HEK293 (cell line): Measurements from ENCODE around the gene KIF11.
"Not testable (repeated sequence)": the region's sequence is repeated elsewhere in the genome, so short reads cannot be mapped to it uniquely, and the experiment has no call there.

Experiments used
- TCF7L2 ChIP-seq: IDR thresholded peaks from 2 replicates; pipeline ENCODE4 v1.6.1; 2011; ENCODE audit warnings: low read depth, mild to moderate bottlenecking, inconsistent platforms, low read length, moderate library complexity, borderline replicate concordance
- ZBTB17 ChIP-seq: fragments of 450-650 bp; formaldehyde crosslinking; IDR thresholded peaks from 2 replicates; pipeline ENCODE4 v1.5.1; 2016; ENCODE audit warnings: missing biosample characterization, missing genetic modification characterization
- ZBTB48 ChIP-seq: fragments of 450-650 bp; formaldehyde crosslinking; IDR thresholded peaks from 2 replicates; pipeline ENCODE4 v1.5.1; 2016; ENCODE audit warnings: missing biosample characterization, missing genetic modification characterization
- TF ChIP-seq, protein P1 (sequence below): fragments of 450-650 bp; formaldehyde crosslinking; optimal IDR thresholded peaks from 2 replicates; pipeline ENCODE3; 2016; ENCODE audit warnings: missing biosample characterization, mild to moderate bottlenecking, missing genetic modification characterization
- TF ChIP-seq, protein P2 (sequence below): fragments of 450-650 bp; formaldehyde crosslinking; IDR thresholded peaks from 2 replicates; pipeline ENCODE4 v1.5.1; 2016; ENCODE audit warnings: missing biosample characterization, missing genetic modification characterization
- TF ChIP-seq, protein P3 (sequence below): fragments of 450-650 bp; formaldehyde crosslinking; IDR thresholded peaks from 2 replicates; pipeline ENCODE4 v1.5.1; 2016; ENCODE audit warnings: missing biosample characterization, missing genetic modification characterization

DNA sequence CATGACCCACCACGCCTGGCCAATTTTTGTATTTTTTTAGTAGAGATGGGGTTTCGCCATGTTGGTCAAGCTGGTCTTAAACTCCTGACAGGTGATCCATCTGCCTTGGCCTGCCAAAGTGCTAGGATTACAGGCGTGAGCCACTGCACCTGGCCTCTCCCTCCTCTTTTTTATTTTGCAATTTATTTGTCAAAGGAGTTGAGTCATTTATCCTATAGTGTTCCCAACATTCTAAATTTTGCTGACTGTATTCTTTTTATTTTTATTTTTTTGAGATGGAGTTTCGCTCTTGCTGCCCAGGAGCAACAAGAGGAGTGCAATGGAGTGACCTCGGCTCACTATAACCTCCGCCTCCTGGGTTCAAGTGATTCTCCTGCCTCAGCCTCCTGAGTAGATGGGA, 10.6 kb upstream of the KIF11 start:
- TF ChIP-seq ZBTB17 (tag by site-specific recombination); ZBTB48 (tag by site-specific recombination); TCF7L2: not testable (repeated sequence)
- TF ChIP-seq, protein P1, sequence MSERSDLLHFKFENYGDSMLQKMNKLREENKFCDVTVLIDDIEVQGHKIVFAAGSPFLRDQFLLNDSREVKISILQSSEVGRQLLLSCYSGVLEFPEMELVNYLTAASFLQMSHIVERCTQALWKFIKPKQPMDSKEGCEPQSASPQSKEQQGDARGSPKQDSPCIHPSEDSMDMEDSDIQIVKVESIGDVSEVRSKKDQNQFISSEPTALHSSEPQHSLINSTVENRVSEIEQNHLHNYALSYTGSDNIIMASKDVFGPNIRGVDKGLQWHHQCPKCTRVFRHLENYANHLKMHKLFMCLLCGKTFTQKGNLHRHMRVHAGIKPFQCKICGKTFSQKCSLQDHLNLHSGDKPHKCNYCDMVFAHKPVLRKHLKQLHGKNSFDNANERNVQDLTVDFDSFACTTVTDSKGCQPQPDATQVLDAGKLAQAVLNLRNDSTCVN (tag by site-specific recombination) = not testable (repeated sequence)
- TF ChIP-seq, protein P2, sequence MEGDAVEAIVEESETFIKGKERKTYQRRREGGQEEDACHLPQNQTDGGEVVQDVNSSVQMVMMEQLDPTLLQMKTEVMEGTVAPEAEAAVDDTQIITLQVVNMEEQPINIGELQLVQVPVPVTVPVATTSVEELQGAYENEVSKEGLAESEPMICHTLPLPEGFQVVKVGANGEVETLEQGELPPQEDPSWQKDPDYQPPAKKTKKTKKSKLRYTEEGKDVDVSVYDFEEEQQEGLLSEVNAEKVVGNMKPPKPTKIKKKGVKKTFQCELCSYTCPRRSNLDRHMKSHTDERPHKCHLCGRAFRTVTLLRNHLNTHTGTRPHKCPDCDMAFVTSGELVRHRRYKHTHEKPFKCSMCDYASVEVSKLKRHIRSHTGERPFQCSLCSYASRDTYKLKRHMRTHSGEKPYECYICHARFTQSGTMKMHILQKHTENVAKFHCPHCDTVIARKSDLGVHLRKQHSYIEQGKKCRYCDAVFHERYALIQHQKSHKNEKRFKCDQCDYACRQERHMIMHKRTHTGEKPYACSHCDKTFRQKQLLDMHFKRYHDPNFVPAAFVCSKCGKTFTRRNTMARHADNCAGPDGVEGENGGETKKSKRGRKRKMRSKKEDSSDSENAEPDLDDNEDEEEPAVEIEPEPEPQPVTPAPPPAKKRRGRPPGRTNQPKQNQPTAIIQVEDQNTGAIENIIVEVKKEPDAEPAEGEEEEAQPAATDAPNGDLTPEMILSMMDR = not testable (repeated sequence)
- TF ChIP-seq, protein P3, sequence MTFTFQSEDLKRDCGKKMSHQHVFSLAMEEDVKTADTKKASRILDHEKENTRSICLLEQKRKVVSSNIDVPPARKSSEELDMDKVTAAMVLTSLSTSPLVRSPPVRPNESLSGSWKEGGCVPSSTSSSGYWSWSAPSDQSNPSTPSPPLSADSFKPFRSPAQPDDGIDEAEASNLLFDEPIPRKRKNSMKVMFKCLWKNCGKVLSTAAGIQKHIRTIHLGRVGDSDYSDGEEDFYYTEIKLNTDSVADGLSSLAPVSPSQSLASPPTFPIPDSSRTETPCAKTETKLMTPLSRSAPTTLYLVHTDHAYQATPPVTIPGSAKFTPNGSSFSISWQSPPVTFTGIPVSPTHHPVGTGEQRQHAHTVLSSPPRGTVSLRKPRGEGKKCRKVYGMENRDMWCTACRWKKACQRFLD = not testable (repeated sequence)
